MV-4-11 (cell line): ENCODE results near the gene CCT6A.
"Not testable (repeated sequence)": the region's sequence is repeated elsewhere in the genome, so short reads cannot be mapped to it uniquely, and the experiment has no call there.

Source experiments
- DNase-seq: peaks from one replicate; lab custom pipeline; 2025; lab: John Stamatoyannopoulos, UW

The CCT6A gene

GRCh38 chr7:56051053-56051338, 569 bp upstream of the CCT6A start:
- DNase-seq = no peak

GRCh38 chr7:56053379-56053778, 1.8 kb downstream of the CCT6A start:
- no peak for DNase-seq

GRCh38 chr7:56053993-56054392, 2.4 kb downstream of the CCT6A start:
- DNase-seq = no peak

GRCh38 chr7:56062382-56062781, 10.8 kb downstream of the CCT6A start:
- peak; percentile 57 for DNase-seq

GRCh38 chr7:56063500-56063881, 11.9 kb downstream of the CCT6A start:
- no peak for DNase-seq

- peak; percentile 84 for DNase-seq
Measured at GRCh38 chr7:56063882-56064625, 12.5 kb downstream of the CCT6A start, which contains the start of gene SUMF2. Gene SUMF2, plus strand, starts transcription at chr7:56064286. Its CDS starts 26 bp downstream, at chr7:56064312.

- DNase-seq = not testable (repeated sequence)
Measured at GRCh38 chr7:56066376-56066775, 14.8 kb downstream of the CCT6A start.

GRCh38 chr7:56074371-56074791, 22.8 kb downstream of the CCT6A start:
- peak; percentile 58 for DNase-seq

GRCh38 chr7:56077681-56078080, 26.1 kb downstream of the CCT6A start:
- no peak for DNase-seq

GRCh38 chr7:56078196-56078595, 26.6 kb downstream of the CCT6A start:
- DNase-seq = no peak

- peak; percentile 60 for DNase-seq
Measured at GRCh38 chr7:56079450-56080185, 28.1 kb downstream of the CCT6A start.

- DNase-seq = not testable (repeated sequence)
Measured at GRCh38 chr7:56080726-56081435, 29.3 kb downstream of the CCT6A start.

GRCh38 chr7:56081626-56082340, 30.2 kb downstream of the CCT6A start:
- no peak for DNase-seq

- no peak for DNase-seq
Measured at GRCh38 chr7:56083150-56083785, 31.7 kb downstream of the CCT6A start.

- DNase-seq = no peak
Measured at GRCh38 chr7:56086761-56087160, 35.2 kb downstream of the CCT6A start.

GRCh38 chr7:56087445-56087844, 35.9 kb downstream of the CCT6A start:
- no peak for DNase-seq

GRCh38 chr7:56091591-56091990, 40.0 kb downstream of the CCT6A start:
- DNase-seq = no peak

GRCh38 chr7:56092388-56092787, 40.8 kb downstream of the CCT6A start:
- not testable (repeated sequence) for DNase-seq

GRCh38 chr7:56092789-56093531, 41.4 kb downstream of the CCT6A start, which contains the start of gene PHKG1:
Gene PHKG1, minus strand, starts transcription at chr7:56092952. Its CDS starts 4,011 bp downstream, at chr7:56088941.
- no peak for DNase-seq

GRCh38 chr7:56097700-56098099, 46.1 kb downstream of the CCT6A start:
- DNase-seq = peak; percentile 79
